ENCODE results near the gene OR2F1. TPM values are rescaled to one million over a fixed set of nuclear protein-coding genes. Genes with fewer than 3 reads are reported as not detected.
"Not testable (repeated sequence)": the region's sequence is repeated elsewhere in the genome, so short reads cannot be mapped to it uniquely, and the experiment has no call there.

Gene OR2F1
- total RNA-seq, 4 donors from 2014 or later, result not detected

DNA sequence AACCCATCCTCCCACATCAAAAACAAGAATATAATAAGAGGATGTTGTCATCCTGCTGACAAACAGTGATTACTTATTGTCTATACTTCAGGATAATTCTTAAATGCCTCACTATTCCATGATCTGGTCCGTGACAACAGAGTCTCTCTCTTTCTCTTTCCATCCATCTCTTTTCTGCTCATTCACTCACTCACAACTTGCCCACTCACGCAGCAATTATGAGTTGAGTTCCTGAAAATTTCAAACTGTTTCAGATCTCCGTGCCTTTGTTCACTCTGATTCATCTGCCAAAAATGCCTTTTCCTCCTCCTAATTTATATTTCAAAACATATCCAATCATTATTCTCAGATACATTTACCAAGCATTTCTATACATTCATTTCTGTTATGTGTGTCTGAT lies 46.9 kb downstream of the OR2F1 start:
- Histone ChIP-seq H3K36me3 (no peaks in the 10 kb centered on the region), H3K4me1 (peaks cover 0 to 8% (median 0%) of the 10 kb centered on the region in 4 donors), H3K27ac (no peak overlapping the region), H3K9me3 (no peaks in the 10 kb centered on the region), H3K27me3 (no peaks in the 10 kb centered on the region), H3K4me3 (no peak overlapping the region)
- DNase-seq, result no peak
- in situ Hi-C loops (cut with MboI; ENCODE audit: low pct_ligation_motif_present in 1 of 4, low pct_unique_long_range_greater_than_20kb in 1 of 4, low sequenced_read_pairs in 3 of 4) (no loop called here), intact Hi-C loops (cut with DNase I; ENCODE audit: low total_unique reads) (no loop called here)
- WGBS, 2 donors (ENCODE audit: low coverage in 1 of 2), result 64 to 68% methylated on average over 3 of the region's 3 CpGs
- TF ChIP-seq EP300 (IDR thresholded peaks at IDR 0.05; ENCODE audit: low read depth) (no peak), POLR2A (IDR thresholded peaks at IDR 0.05) (no peak), POLR2AphosphoS5 (IDR thresholded peaks at IDR 0.05) (no peak)
- TF ChIP-seq, protein P1, sequence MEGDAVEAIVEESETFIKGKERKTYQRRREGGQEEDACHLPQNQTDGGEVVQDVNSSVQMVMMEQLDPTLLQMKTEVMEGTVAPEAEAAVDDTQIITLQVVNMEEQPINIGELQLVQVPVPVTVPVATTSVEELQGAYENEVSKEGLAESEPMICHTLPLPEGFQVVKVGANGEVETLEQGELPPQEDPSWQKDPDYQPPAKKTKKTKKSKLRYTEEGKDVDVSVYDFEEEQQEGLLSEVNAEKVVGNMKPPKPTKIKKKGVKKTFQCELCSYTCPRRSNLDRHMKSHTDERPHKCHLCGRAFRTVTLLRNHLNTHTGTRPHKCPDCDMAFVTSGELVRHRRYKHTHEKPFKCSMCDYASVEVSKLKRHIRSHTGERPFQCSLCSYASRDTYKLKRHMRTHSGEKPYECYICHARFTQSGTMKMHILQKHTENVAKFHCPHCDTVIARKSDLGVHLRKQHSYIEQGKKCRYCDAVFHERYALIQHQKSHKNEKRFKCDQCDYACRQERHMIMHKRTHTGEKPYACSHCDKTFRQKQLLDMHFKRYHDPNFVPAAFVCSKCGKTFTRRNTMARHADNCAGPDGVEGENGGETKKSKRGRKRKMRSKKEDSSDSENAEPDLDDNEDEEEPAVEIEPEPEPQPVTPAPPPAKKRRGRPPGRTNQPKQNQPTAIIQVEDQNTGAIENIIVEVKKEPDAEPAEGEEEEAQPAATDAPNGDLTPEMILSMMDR (IDR thresholded peaks at IDR 0.05), result no peak

DNA sequence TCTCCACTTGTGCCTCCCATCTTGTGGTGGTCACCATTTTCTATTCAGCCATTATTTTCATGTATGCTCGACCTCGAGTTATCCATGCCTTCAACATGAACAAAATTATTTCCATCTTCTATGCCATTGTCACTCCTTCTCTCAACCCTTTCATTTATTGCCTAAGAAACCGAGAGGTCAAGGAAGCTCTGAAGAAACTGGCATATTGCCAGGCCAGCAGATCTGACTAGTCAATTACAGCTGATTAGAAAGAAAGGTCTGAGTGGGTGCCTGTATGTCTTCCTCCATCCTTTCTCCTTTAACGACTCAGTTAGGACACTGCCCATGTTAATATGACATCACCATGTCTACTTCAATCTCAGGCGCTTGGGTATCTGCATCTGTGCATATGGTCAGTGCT lies 50.1 kb downstream of the OR2F1 start:
- no peak for DNase-seq
- H3K27me3 ChIP-seq, result no peaks in the 10 kb centered on the region
- H3K9me3 ChIP-seq, result no peaks in the 10 kb centered on the region
- H3K4me1 ChIP-seq, result peaks cover 0 to 8% (median 0%) of the 10 kb centered on the region in 4 donors
- H3K36me3 ChIP-seq, result no peaks in the 10 kb centered on the region
- intact Hi-C loops (cut with DNase I; ENCODE audit: low total_unique reads), result no loop called here
- H3K4me3 ChIP-seq, result no peak overlapping the region
- WGBS, 2 donors (ENCODE audit: low coverage in 1 of 2), result 54 to 77% methylated on average over 1 to 5 of the region's 5 CpGs
- no peak for TF ChIP-seq POLR2AphosphoS5 (IDR thresholded peaks at IDR 0.05)
- in situ Hi-C loops (cut with MboI; ENCODE audit: low pct_ligation_motif_present in 1 of 4, low pct_unique_long_range_greater_than_20kb in 1 of 4, low sequenced_read_pairs in 3 of 4), result no loop called here
- H3K27ac ChIP-seq, result no peak overlapping the region

DNA sequence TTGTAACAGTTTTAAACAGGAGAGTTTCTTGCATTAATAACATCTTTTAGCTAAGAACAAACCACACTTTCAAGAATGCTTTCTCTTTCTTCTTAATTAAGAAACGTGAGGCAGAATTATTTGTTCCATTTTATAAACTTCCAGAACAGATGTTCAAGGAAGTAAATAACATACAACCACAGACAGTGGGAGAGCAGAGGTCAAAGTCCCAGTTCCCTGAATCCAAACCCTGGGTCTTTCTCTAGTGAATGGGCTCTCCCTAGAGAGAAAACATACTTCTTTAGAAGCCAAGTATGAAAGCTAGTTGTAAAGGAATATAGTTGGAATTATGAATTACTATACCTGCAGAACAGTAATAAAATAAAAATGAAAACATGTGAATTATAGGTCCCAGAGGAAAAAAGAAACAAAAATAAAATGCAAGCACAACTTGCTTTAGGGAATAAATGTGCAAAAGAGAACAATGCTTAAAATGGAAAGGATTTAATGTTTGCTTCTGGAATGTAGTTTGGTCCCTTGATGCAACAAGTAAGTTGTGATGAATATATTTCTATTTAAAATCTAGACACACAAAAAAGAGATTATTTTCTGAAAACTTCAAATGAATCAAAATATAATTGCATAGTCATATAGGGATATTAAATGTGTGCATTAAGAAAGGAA lies 51.5 kb downstream of the OR2F1 start:
- WGBS, 2 donors (ENCODE audit: low coverage in 1 of 2), result 7 to 40% methylated on average over 1 of the region's 1 CpG
- Histone ChIP-seq H3K27me3 (no peaks in the 10 kb centered on the region), H3K4me1 (peaks cover 0 to 8% (median 0%) of the 10 kb centered on the region in 4 donors), H3K36me3 (no peaks in the 10 kb centered on the region), H3K27ac (no peak overlapping the region), H3K9me3 (no peaks in the 10 kb centered on the region), H3K4me3 (no peak overlapping the region)
- TF ChIP-seq POLR2AphosphoS5 (IDR thresholded peaks at IDR 0.05), result no peak
- no peak for TF ChIP-seq POLR2A (IDR thresholded peaks at IDR 0.05)
- no peak for TF ChIP-seq EP300 (IDR thresholded peaks at IDR 0.05; ENCODE audit: low read depth)
- TF ChIP-seq, protein P1 (IDR thresholded peaks at IDR 0.05), result no peak
- intact Hi-C loops (cut with DNase I; ENCODE audit: low total_unique reads) (no loop called here), in situ Hi-C loops (cut with MboI; ENCODE audit: low pct_ligation_motif_present in 1 of 4, low pct_unique_long_range_greater_than_20kb in 1 of 4, low sequenced_read_pairs in 3 of 4) (no loop called here)
- DNase-seq, result no peak

DNA sequence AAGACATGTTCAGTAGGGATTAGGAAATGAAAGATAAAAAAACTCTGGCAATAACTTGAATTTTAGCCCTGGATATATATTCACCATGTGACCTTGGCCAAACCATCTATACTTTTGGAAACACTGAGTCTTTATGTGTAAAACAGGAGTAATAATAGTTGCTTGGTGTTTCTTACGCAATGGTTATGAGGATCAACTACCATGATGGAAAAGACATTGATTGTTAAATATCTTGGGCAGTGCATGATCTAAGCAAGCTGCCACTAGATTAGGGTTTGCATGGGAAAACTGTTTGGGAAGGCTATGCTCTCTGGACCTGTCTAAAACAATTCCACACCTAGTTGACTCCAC lies 52.0 kb downstream of the OR2F1 start:
- in situ Hi-C loops (cut with MboI; ENCODE audit: low pct_ligation_motif_present in 1 of 4, low pct_unique_long_range_greater_than_20kb in 1 of 4, low sequenced_read_pairs in 3 of 4) (no loop called here), intact Hi-C loops (cut with DNase I; ENCODE audit: low total_unique reads) (no loop called here)
- TF ChIP-seq EP300 (IDR thresholded peaks at IDR 0.05; ENCODE audit: low read depth), result no peak
- TF ChIP-seq, protein P1 (IDR thresholded peaks at IDR 0.05), result no peak
- no peak for TF ChIP-seq POLR2A (IDR thresholded peaks at IDR 0.05)
- no peak for TF ChIP-seq POLR2AphosphoS5 (IDR thresholded peaks at IDR 0.05)

DNA sequence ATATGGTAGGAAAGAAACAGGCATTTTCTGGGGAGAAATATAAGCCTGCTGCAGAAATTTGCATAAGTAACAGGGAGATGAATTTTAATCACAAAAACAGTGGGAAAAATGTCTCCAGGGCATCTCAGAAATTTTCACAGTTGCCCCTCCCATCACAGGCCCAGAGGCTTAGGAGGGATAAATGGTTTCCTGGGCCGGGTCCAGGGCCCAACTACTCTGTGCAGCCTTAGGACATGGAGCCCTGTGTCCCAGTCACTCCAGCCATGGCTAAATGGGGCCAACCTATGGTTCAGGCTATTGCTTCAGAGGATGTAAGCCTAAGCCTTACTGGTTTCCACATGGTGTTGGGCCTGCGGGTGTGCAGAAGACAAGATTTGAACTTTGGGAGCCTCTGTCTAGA lies 54.7 kb downstream of the OR2F1 start:
- no peak for DNase-seq
- Histone ChIP-seq H3K27me3 (no peaks in the 10 kb centered on the region), H3K4me1 (peaks cover 0 to 8% (median 0%) of the 10 kb centered on the region in 4 donors), H3K9me3 (no peaks in the 10 kb centered on the region), H3K36me3 (no peaks in the 10 kb centered on the region), H3K4me3 (no peak overlapping the region), H3K27ac (no peak overlapping the region)
- intact Hi-C loops (cut with DNase I; ENCODE audit: low total_unique reads) (no loop called here), in situ Hi-C loops (cut with MboI; ENCODE audit: low pct_ligation_motif_present in 1 of 4, low pct_unique_long_range_greater_than_20kb in 1 of 4, low sequenced_read_pairs in 3 of 4) (no loop called here)
- TF ChIP-seq POLR2A (IDR thresholded peaks at IDR 0.05) (no peak), EP300 (IDR thresholded peaks at IDR 0.05; ENCODE audit: low read depth) (no peak), POLR2AphosphoS5 (IDR thresholded peaks at IDR 0.05) (no peak)
- TF ChIP-seq, protein P1 (IDR thresholded peaks at IDR 0.05), result no peak
- 73% methylated on average over 2 of the region's 2 CpGs; no CpG with 5 or more reads in 1 of the 2 donors for WGBS, 2 donors (ENCODE audit: low coverage in 1 of 2)

More for the DNA sequence above, 52.0 kb downstream of the OR2F1 start:
- DNase-seq, result no peak
- H3K27me3 ChIP-seq, result no peaks in the 10 kb centered on the region
- 86 to 88% methylated on average over 1 of the region's 1 CpG for WGBS, 2 donors (ENCODE audit: low coverage in 1 of 2)
- H3K9me3 ChIP-seq, result no peaks in the 10 kb centered on the region
- no peak overlapping the region for H3K27ac ChIP-seq
- H3K36me3 ChIP-seq, result no peaks in the 10 kb centered on the region
- peaks cover 0 to 8% (median 0%) of the 10 kb centered on the region in 4 donors for H3K4me1 ChIP-seq
- no peak overlapping the region for H3K4me3 ChIP-seq

DNA sequence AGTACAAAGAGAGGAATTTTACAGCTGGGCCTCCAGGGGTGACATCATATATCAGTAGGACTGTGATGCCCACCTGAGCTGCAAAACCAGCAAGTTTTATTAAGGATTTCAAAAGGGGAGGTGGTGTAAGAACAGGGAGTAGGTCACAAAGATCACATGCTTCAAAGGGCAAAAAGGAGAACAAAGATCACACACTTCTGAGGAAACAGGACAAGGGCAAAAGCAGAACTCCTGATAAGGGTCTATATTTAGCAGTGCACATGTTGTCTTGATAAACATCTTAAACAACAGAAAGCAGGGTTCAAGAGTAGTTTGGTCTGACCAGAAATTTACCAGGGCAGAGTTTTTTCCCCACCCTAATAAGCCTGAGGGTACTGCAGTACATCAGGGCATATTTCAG lies 55.4 kb downstream of the OR2F1 start:
- H3K27me3 ChIP-seq; H3K4me1 ChIP-seq; H3K4me3 ChIP-seq; H3K27ac ChIP-seq; intact Hi-C loops (cut with DNase I; ENCODE audit: low total_unique reads); H3K36me3 ChIP-seq; DNase-seq; H3K9me3 ChIP-seq; in situ Hi-C loops (cut with MboI; ENCODE audit: low pct_ligation_motif_present in 1 of 4, low pct_unique_long_range_greater_than_20kb in 1 of 4, low sequenced_read_pairs in 3 of 4): not testable (repeated sequence)

DNA sequence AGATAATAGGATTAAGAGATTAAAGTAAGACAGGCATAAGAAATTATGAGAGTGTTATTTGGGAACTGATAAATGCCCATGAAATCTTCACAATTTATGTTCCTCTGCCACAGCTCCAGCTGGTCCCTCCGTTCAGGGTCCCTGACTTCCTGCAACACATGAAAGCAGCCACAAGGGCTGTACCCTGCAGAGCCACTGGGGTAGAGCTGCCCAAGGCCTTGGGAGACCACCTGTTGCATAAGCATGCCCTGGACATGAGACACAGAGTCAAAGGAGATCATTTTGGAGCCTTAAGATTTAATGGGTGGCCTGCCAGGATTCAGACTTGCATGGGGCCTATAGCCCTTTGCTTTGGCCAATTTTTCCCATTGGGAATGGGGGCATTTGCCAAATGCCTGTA lies 56.2 kb downstream of the OR2F1 start:
- H3K36me3 ChIP-seq; DNase-seq; H3K4me3 ChIP-seq; H3K27ac ChIP-seq; in situ Hi-C loops (cut with MboI; ENCODE audit: low pct_ligation_motif_present in 1 of 4, low pct_unique_long_range_greater_than_20kb in 1 of 4, low sequenced_read_pairs in 3 of 4); H3K9me3 ChIP-seq; H3K27me3 ChIP-seq; intact Hi-C loops (cut with DNase I; ENCODE audit: low total_unique reads); H3K4me1 ChIP-seq: not testable (repeated sequence)
- 82% methylated on average over 1 of the region's 1 CpG; no CpG with 5 or more reads in 1 of the 2 donors for WGBS, 2 donors (ENCODE audit: low coverage in 1 of 2)
